Measurements from ENCODE around the gene PCBD2.

GRCh38 chr5:135004376-135004775 lies 99.4 kb downstream of the PCBD2 start:
- TF ChIP-seq POLR2AphosphoS5 (IDR thresholded peaks at IDR 0.05; ENCODE audit: low read depth, low read length) (no peak), TAF1 (IDR thresholded peaks at IDR 0.05; ENCODE audit: borderline replicate concordance, insufficient read depth, low read length) (no peak), REST (IDR thresholded peaks at IDR 0.05; ENCODE audit: insufficient read depth in 1 of 2, low read depth in 2 of 2, low read length in 2 of 2) (no peak)

Measured in PFSK-1 (cell line).